Activated naive CD4-positive, alpha-beta T cell treated with anti-CD3 and anti-CD28 coated beads for 36 hours (primary cell): ENCODE results near the gene USP17L28. TPM values are rescaled to one million over a fixed set of nuclear protein-coding genes. Genes with fewer than 3 reads are reported as not detected.
A peak's percentile ranks its signal among the peaks of the same experiment; 100 is the strongest.
"Not testable (repeated sequence)": the region's sequence is repeated elsewhere in the genome, so short reads cannot be mapped to it uniquely, and the experiment has no call there.

ENCODE experiments used
- CTCF ChIA-PET: fragments of 350-600 bp; sonication (Branson Sonifier 250); formaldehyde crosslinking; loops from one replicate; lab custom pipeline; 2021; ENCODE audit warnings: antibody characterized with exemption; lab: Charles Lee
- DNase-seq: peaks from one replicate; pipeline ENCODE4 v3.0.0-alpha.2; 2020
- H3K27ac Mint-ChIP-seq: one replicate; pipeline ENCODE4 v1.8.0; 2021; ENCODE audit warnings: mild to moderate bottlenecking, mixed read lengths
- H3K27me3 Mint-ChIP-seq: one replicate; pipeline ENCODE4 v1.8.0; 2021; ENCODE audit warnings: low read depth, mixed read lengths
- H3K36me3 Mint-ChIP-seq: one replicate; pipeline ENCODE4 v1.8.0; 2021; ENCODE audit warnings: low read depth, mixed read lengths
- H3K4me1 Mint-ChIP-seq: one replicate; pipeline ENCODE4 v1.8.0; 2021; ENCODE audit warnings: low read depth, mixed read lengths
- H3K4me3 Mint-ChIP-seq: one replicate; pipeline ENCODE4 v1.8.0; 2021; ENCODE audit warnings: mild to moderate bottlenecking, moderate library complexity, mixed read lengths
- H3K9me3 Mint-ChIP-seq: one replicate; pipeline ENCODE4 v1.8.0; 2021; ENCODE audit warnings: mixed read lengths
- intact Hi-C: fragments of 100-400 bp; cut with micrococcal nuclease; formaldehyde crosslinking; loops from one replicate; pipeline ENCODE4 v1.15.1; 2023
- total RNA-seq, 2 experiments: library from RNA; stranded (reverse); gene quantifications; one replicate each; pipeline ENCODE4 v1.2.3, GENCODE V29; 2021

Gene USP17L28, protein sequence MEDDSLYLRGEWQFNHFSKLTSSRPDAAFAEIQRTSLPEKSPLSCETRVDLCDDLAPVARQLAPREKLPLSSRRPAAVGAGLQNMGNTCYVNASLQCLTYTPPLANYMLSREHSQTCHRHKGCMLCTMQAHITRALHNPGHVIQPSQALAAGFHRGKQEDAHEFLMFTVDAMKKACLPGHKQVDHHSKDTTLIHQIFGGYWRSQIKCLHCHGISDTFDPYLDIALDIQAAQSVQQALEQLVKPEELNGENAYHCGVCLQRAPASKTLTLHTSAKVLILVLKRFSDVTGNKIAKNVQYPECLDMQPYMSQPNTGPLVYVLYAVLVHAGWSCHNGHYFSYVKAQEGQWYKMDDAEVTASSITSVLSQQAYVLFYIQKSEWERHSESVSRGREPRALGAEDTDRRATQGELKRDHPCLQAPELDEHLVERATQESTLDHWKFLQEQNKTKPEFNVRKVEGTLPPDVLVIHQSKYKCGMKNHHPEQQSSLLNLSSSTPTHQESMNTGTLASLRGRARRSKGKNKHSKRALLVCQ
- total RNA-seq, result not detected

DNA sequence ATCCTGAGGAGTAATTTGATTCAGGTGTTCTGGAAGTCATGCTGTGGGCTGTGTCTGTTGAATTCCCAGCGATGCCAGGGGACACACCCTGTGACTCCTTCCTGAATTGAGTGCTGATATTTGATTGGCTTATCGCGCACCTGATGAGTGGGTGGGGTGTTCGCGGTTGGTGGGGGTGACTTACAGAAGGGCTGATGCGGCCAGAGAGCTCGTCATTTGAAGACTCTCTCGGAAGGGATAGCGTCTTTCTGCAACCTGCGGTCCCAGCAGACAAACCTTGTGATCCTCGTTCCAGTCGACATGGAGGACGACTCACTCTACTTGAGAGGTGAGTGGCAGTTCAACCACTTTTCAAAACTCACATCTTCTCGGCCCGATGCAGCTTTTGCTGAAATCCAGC, at the start of gene USP17L28:
Gene USP17L28, plus strand, starts transcription at position 301 of the 400 bp plus-strand sequence. Its CDS starts 0 bp downstream, at position 301.
- H3K27ac Mint-ChIP-seq, DNase-seq, intact Hi-C loops, CTCF ChIA-PET, H3K36me3 Mint-ChIP-seq, H3K27me3 Mint-ChIP-seq, H3K9me3 Mint-ChIP-seq, H3K4me1 Mint-ChIP-seq, H3K4me3 Mint-ChIP-seq: not testable (repeated sequence)

DNA sequence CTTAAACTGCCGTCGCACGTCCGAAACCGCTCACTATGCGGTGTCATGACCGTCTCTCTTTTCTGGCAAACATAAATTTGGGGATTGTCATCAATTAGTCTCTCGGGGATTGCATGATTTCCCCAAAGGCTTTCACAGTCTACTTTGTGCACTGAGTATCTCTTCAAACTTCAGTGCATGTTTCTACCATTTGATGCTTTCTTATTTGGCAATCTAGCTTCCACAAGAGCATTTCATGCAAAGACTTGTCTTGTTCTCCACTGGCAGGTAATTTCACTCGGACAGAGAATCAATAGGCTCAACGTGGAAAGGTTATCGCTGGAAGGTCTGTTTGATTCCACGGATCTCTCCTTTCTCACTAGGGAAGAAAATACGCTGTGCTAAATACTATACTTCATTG, 24.5 kb upstream of the USP17L28 start:
- DNase-seq, H3K4me3 Mint-ChIP-seq, H3K9me3 Mint-ChIP-seq, H3K27me3 Mint-ChIP-seq, H3K27ac Mint-ChIP-seq, CTCF ChIA-PET, H3K36me3 Mint-ChIP-seq, H3K4me1 Mint-ChIP-seq, intact Hi-C loops: not testable (repeated sequence)

- H3K36me3 Mint-ChIP-seq, H3K4me1 Mint-ChIP-seq, H3K9me3 Mint-ChIP-seq, intact Hi-C loops, H3K27me3 Mint-ChIP-seq, CTCF ChIA-PET, H3K27ac Mint-ChIP-seq, DNase-seq, H3K4me3 Mint-ChIP-seq: not testable (repeated sequence)
Measured at GRCh38 chr4:9324865-9325264, 23.8 kb upstream of the USP17L28 start, which contains the start of gene USP17L24. Gene USP17L24, plus strand, starts transcription at chr4:9325165. Its CDS starts 0 bp downstream, at chr4:9325165.

DNA sequence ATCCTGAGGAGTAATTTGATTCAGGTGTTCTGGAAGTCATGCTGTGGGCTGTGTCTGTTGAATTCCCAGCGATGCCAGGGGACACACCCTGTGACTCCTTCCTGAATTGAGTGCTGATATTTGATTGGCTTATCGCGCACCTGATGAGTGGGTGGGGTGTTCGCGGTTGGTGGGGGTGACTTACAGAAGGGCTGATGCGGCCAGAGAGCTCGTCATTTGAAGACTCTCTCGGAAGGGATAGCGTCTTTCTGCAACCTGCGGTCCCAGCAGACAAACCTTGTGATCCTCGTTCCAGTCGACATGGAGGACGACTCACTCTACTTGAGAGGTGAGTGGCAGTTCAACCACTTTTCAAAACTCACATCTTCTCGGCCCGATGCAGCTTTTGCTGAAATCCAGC, 19.1 kb upstream of the USP17L28 start, which contains the start of gene USP17L25:
Gene USP17L25, plus strand, starts transcription at position 301 of the 400 bp plus-strand sequence. Its CDS starts 0 bp downstream, at position 301.
- H3K4me1 Mint-ChIP-seq, DNase-seq, H3K9me3 Mint-ChIP-seq, intact Hi-C loops, H3K27ac Mint-ChIP-seq, CTCF ChIA-PET, H3K4me3 Mint-ChIP-seq, H3K27me3 Mint-ChIP-seq, H3K36me3 Mint-ChIP-seq: not testable (repeated sequence)

- H3K27me3 Mint-ChIP-seq, H3K4me3 Mint-ChIP-seq, H3K9me3 Mint-ChIP-seq, DNase-seq, H3K27ac Mint-ChIP-seq, H3K36me3 Mint-ChIP-seq, H3K4me1 Mint-ChIP-seq, CTCF ChIA-PET, intact Hi-C loops: not testable (repeated sequence)
Measured at GRCh38 chr4:9334358-9334757, 14.3 kb upstream of the USP17L28 start, which contains the start of gene USP17L26. Gene USP17L26, plus strand, starts transcription at chr4:9334658. Its CDS starts 0 bp downstream, at chr4:9334658.

DNA sequence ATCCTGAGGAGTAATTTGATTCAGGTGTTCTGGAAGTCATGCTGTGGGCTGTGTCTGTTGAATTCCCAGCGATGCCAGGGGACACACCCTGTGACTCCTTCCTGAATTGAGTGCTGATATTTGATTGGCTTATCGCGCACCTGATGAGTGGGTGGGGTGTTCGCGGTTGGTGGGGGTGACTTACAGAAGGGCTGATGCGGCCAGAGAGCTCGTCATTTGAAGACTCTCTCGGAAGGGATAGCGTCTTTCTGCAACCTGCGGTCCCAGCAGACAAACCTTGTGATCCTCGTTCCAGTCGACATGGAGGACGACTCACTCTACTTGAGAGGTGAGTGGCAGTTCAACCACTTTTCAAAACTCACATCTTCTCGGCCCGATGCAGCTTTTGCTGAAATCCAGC, 9.6 kb upstream of the USP17L28 start, which contains the start of gene USP17L5:
Gene USP17L5, plus strand, starts transcription at position 301 of the 400 bp plus-strand sequence. Its CDS starts 0 bp downstream, at position 301.
- H3K36me3 Mint-ChIP-seq, H3K27me3 Mint-ChIP-seq, CTCF ChIA-PET, DNase-seq, H3K9me3 Mint-ChIP-seq, H3K27ac Mint-ChIP-seq, H3K4me1 Mint-ChIP-seq, intact Hi-C loops, H3K4me3 Mint-ChIP-seq: not testable (repeated sequence)

- DNase-seq, H3K4me1 Mint-ChIP-seq, H3K27me3 Mint-ChIP-seq, H3K36me3 Mint-ChIP-seq, H3K4me3 Mint-ChIP-seq, CTCF ChIA-PET, H3K9me3 Mint-ChIP-seq, intact Hi-C loops, H3K27ac Mint-ChIP-seq: not testable (repeated sequence)
Measured at GRCh38 chr4:9343848-9344247, 4.8 kb upstream of the USP17L28 start, which contains the start of gene USP17L27. Gene USP17L27, plus strand, starts transcription at chr4:9344148. Its CDS starts 0 bp downstream, at chr4:9344148.

- H3K9me3 Mint-ChIP-seq, H3K4me1 Mint-ChIP-seq, H3K27ac Mint-ChIP-seq, H3K27me3 Mint-ChIP-seq, intact Hi-C loops, H3K4me3 Mint-ChIP-seq, H3K36me3 Mint-ChIP-seq, CTCF ChIA-PET, DNase-seq: not testable (repeated sequence)
Measured at GRCh38 chr4:9350866-9351265, 2.2 kb downstream of the USP17L28 start.

DNA sequence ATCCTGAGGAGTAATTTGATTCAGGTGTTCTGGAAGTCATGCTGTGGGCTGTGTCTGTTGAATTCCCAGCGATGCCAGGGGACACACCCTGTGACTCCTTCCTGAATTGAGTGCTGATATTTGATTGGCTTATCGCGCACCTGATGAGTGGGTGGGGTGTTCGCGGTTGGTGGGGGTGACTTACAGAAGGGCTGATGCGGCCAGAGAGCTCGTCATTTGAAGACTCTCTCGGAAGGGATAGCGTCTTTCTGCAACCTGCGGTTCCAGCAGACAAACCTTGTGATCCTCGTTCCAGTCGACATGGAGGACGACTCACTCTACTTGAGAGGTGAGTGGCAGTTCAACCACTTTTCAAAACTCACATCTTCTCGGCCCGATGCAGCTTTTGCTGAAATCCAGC, 4.6 kb downstream of the USP17L28 start, which contains the start of gene USP17L29:
Gene USP17L29, plus strand, starts transcription at position 301 of the 400 bp plus-strand sequence. Its CDS starts 0 bp downstream, at position 301.
- H3K36me3 Mint-ChIP-seq, result not testable (repeated sequence)

GRCh38 chr4:9362829-9363228, 14.1 kb downstream of the USP17L28 start, which contains the start of gene USP17L30:
Gene USP17L30, plus strand, starts transcription at chr4:9363129. Its CDS starts 0 bp downstream, at chr4:9363129.
- H3K9me3 Mint-ChIP-seq, H3K27ac Mint-ChIP-seq, H3K4me3 Mint-ChIP-seq, DNase-seq, intact Hi-C loops, H3K36me3 Mint-ChIP-seq, CTCF ChIA-PET, H3K27me3 Mint-ChIP-seq, H3K4me1 Mint-ChIP-seq: not testable (repeated sequence)

More for the DNA sequence above, 4.6 kb downstream of the USP17L28 start, which contains the start of gene USP17L29:
- H3K9me3 Mint-ChIP-seq, intact Hi-C loops, H3K27ac Mint-ChIP-seq, DNase-seq, H3K27me3 Mint-ChIP-seq, H3K4me1 Mint-ChIP-seq, H3K4me3 Mint-ChIP-seq, CTCF ChIA-PET: not testable (repeated sequence)

DNA sequence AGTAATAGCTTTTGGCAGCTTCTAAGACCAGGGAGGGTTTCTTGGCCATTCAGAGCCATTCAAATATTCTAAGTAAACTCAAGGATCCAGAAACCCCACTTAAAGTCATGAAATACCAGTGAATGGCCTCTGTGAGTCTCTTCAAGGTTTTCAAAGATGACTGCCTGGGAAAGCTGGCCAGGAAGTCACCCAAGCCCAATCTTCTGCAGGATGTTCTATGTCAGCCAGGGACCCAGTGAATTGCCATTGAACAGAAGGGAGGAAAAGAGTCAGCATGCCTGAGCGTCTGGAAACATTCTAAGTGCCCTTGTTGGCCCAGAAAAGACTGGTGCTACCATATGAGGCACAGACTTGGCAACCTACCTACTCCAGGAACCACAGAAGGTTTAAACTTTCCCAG, 31.2 kb downstream of the USP17L28 start:
- H3K4me3 Mint-ChIP-seq, H3K27ac Mint-ChIP-seq, intact Hi-C loops, H3K27me3 Mint-ChIP-seq, H3K36me3 Mint-ChIP-seq, CTCF ChIA-PET, H3K9me3 Mint-ChIP-seq, DNase-seq, H3K4me1 Mint-ChIP-seq: not testable (repeated sequence)

- H3K27ac Mint-ChIP-seq, H3K36me3 Mint-ChIP-seq, H3K4me1 Mint-ChIP-seq, intact Hi-C loops, H3K27me3 Mint-ChIP-seq, H3K9me3 Mint-ChIP-seq: not testable (repeated sequence)
- peak overlapping the region; percentile 39 for H3K4me3 Mint-ChIP-seq
- DNase-seq, result peak; percentile 61
- CTCF ChIA-PET, result interaction anchor here (0.5 to 0.9 kb wide), 2 partner anchors 25 to 215 kb away, joined by 3 to 4 read pairs; no protein-coding TSS in a partner anchor
Measured at GRCh38 chr4:9381012-9381534, 32.4 kb downstream of the USP17L28 start.
